NT2/D1 (cell line): ENCODE results near the gene POU3F1.

Experiments
- DNase-seq: peaks from one replicate; pipeline ENCODE4 v3.0.0-alpha.2; 2011; ENCODE audit warnings: low read depth, low spot score
- H3K27me3 ChIP-seq: 2 replicates; pipeline ENCODE4 v1.6.0; 2011; ENCODE audit warnings: mild to moderate bottlenecking; ENCODE audit not compliant: insufficient read length, insufficient read depth
- H3K36me3 ChIP-seq: 2 replicates; pipeline ENCODE4 v1.6.1; 2011; ENCODE audit warnings: mild to moderate bottlenecking, low read length, mixed read lengths; ENCODE audit not compliant: insufficient read depth, insufficient read length
- H3K4me1 ChIP-seq: 2 replicates; pipeline ENCODE4 v1.5.1; 2011; ENCODE audit not compliant: insufficient read depth, insufficient read length
- H3K4me3 ChIP-seq: 2 replicates; pipeline ENCODE4 v1.5.1; 2011; ENCODE audit warnings: low read depth; ENCODE audit not compliant: insufficient read length
- H3K9ac ChIP-seq: 2 replicates; pipeline ENCODE4 v1.6.0; 2011; ENCODE audit warnings: low read depth; ENCODE audit not compliant: insufficient read length
- H3K9me3 ChIP-seq: 2 replicates; pipeline ENCODE4 v1.5.1; 2011; ENCODE audit warnings: mild to moderate bottlenecking, low read length; ENCODE audit not compliant: insufficient read depth
- SUZ12 ChIP-seq: IDR thresholded peaks from 2 replicates; pipeline ENCODE4 v1.6.1; 2011; ENCODE audit not compliant: insufficient read length, insufficient read depth; ENCODE audit errors: extremely low read depth
- YY1 ChIP-seq: IDR thresholded peaks from 2 replicates; pipeline ENCODE4 v1.6.1; 2011; ENCODE audit not compliant: insufficient read length, insufficient read depth
- ZNF274 ChIP-seq: IDR thresholded peaks from 2 replicates; pipeline ENCODE4 v1.6.1; 2011; ENCODE audit warnings: mild to moderate bottlenecking, low read depth, low read length

Gene POU3F1

DNA sequence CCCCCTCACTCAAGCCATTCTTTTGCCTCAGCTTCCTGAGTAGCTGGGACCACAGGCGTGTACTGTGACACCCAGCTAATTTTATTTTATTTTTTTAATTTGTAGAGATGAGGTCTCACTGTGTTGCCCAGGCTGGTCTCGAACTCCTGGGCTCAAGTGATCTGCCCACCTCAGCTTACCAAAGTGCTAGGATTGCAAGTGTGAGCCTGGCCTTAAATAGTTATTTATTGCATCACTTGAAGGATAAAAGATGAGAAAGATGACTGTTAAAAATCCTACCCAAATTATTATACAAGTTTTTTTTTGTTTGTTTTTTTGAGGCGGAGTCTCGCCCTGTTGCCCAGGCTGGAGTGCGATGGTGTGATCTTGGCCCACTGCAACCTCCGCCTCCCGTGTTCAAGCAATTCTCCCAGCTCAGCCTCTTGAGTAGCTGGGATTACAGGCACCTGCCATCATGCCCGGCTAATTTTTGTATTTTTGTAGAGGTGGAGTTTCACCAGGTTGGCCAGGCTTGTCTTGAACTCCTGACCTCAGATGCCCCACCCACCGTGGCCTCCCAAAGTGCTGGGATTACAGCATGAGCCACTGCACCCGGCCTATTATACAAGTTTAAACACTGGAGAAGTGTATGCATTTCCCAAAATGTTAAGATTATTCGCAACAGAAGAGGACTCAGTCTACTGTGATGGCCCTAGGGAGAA is 31.7 kb downstream of the POU3F1 start:
- H3K4me1 ChIP-seq: peaks cover 5% of the 10 kb centered on the region
- H3K27me3 ChIP-seq: no peaks in the 10 kb centered on the region
- H3K36me3 ChIP-seq: peaks cover 67% of the 10 kb centered on the region
- 0 out of 2 replicates have a peak, but pooled peaks cover 6% of the 10 kb centered on the region for H3K9me3 ChIP-seq
- TF ChIP-seq YY1 (no peak), SUZ12 (no peak), ZNF274 (no peak)
- no peak overlapping the region for H3K9ac ChIP-seq
- no peak overlapping the region for H3K4me3 ChIP-seq
- DNase-seq: no peak

DNA sequence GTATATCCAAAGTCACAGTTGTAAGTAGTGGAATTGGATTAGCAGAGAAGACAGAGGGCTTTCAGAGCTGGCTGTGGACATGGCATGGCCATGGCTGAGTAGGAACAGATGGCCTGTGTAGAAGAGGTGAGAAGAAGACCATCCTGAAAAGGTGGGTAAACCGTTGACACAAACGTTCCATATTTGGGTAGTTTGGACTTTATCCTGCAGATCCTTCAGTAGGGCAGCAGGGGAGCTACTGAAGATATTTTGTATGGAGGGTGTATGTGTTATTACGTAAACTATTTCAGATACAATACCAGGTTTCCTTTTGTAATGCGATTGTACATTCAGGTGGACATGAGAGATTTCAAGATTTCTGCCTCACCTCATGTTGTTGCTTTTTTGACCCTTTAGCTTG is 32.4 kb downstream of the POU3F1 start:
- TF ChIP-seq SUZ12: no peak
- no peak for TF ChIP-seq YY1
- no peak for TF ChIP-seq ZNF274
- peaks cover 60% of the 10 kb centered on the region for H3K36me3 ChIP-seq
- H3K4me3 ChIP-seq: no peak overlapping the region
- H3K9me3 ChIP-seq: 0 out of 2 replicates have a peak, but pooled peaks cover 6% of the 10 kb centered on the region
- peaks cover 6% of the 10 kb centered on the region for H3K4me1 ChIP-seq
- H3K27me3 ChIP-seq: no peaks in the 10 kb centered on the region
- H3K9ac ChIP-seq: peak overlapping the region; percentile 34
- no peak for DNase-seq

DNA sequence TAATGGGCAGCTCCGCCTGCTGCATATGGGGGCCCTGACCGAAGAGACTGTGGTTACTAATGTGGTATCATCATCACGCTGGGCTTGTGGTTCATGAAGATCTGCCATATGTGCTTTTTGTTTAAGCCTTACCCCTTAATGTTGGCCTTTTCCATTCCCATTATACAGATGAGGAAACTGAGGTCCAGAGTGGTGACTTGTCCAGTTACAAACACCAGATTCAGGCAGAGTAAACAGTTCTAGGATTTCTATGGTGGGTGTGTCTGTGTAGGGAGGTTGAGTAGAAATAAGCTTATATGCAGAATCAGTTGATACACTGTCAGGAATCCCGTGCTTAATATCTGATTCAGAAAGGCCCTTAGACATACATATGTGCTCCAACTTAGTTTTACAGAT is 33.4 kb downstream of the POU3F1 start:
- Histone ChIP-seq H3K27me3 (no peaks in the 10 kb centered on the region), H3K36me3 (peaks cover 50% of the 10 kb centered on the region), H3K4me3 (peak overlapping the region; percentile 92), H3K4me1 (peaks cover 10% of the 10 kb centered on the region), H3K9me3 (0 out of 2 replicates have a peak, but pooled peaks cover 6% of the 10 kb centered on the region), H3K9ac (peak overlapping the region; percentile 97)
- no peak for TF ChIP-seq YY1
- no peak for TF ChIP-seq ZNF274
- TF ChIP-seq SUZ12: no peak
- DNase-seq: no peak

DNA sequence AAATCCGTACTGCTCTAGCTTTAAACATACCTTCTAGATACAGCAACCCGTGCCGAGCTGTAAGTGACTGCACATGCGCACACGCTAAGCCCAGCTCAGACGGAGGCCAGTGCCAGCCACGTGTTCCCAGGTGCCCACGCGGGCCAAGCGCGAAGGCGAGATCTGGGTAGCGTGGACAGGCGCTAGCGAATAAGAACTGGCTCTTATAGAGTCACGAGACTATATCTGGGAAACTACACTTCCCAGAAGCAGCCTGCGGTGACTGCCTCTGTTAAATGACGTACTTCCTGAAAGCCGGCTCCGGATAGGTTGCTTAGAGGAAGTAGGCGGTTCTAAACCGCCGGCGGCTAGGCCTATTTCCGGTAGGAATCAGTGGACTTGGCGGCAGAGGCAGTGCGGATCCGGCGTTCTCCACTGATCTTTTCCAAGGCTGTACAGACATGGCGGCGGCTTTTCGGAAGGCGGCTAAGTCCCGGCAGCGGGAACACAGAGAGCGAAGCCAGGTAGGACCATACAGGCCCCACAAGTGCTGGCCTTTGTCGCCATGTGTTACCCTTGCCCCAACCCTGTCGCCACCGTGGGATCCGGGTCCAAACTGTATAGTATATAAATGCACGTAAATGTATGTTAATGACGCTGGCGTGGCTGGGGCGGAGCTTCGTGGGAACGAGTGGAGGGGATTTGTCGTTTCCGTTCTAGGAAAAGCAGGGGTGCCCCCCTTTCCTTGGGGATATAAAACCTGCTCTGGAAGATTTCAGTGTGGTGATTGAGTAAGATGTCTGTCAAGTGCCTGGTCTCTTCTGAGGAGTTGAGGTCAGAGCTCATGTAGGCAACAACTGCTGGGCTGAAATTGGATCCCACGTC is 34.0 kb downstream of the POU3F1 start, which contains the start of gene UTP11:
Gene UTP11 (plus strand): TSS at position 372 of the 864 bp plus-strand sequence. CDS start 69 bp downstream, at position 441.
- H3K36me3 ChIP-seq: peaks cover 44% of the 10 kb centered on the region
- peak within 1 kb of the TSS; percentile 92 for H3K4me3 ChIP-seq
- H3K4me1 ChIP-seq: peaks cover 10% of the 10 kb centered on the region
- H3K9me3 ChIP-seq: 0 out of 2 replicates have a peak, but pooled peaks cover 6% of the 10 kb centered on the region
- DNase-seq: peak; percentile 99
- peak within 1 kb of the TSS; percentile 97 for H3K9ac ChIP-seq
- H3K27me3 ChIP-seq: no peaks in the 10 kb centered on the region
- TF ChIP-seq ZNF274 (no peak), YY1 (peak; percentile 6), SUZ12 (no peak)

DNA sequence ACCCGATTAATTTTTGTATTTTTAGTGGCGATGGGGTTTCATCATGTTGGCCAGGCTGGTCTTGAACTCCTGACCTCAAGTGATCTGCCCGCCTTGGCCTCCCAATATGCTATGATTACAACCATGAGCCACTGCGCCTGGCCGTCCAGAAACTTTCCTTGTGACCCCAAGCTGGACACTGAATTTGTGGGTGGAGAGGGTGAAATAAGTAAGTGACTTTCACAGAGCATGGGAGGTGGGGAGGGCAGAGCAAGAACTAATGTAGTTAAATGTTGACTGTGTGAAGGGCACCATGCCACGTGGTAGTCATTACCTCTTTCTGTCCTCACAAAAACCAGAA is 36.8 kb downstream of the POU3F1 start:
- TF ChIP-seq ZNF274: no peak
- no peak for TF ChIP-seq YY1
- no peak for TF ChIP-seq SUZ12
- no peaks in the 10 kb centered on the region for H3K27me3 ChIP-seq
- H3K4me3 ChIP-seq: no peak overlapping the region
- peaks cover 20% of the 10 kb centered on the region for H3K4me1 ChIP-seq
- no peak for DNase-seq
- peaks cover 17% of the 10 kb centered on the region for H3K36me3 ChIP-seq
- 0 out of 2 replicates have a peak, but pooled peaks cover 6% of the 10 kb centered on the region for H3K9me3 ChIP-seq
- H3K9ac ChIP-seq: no peak overlapping the region

DNA sequence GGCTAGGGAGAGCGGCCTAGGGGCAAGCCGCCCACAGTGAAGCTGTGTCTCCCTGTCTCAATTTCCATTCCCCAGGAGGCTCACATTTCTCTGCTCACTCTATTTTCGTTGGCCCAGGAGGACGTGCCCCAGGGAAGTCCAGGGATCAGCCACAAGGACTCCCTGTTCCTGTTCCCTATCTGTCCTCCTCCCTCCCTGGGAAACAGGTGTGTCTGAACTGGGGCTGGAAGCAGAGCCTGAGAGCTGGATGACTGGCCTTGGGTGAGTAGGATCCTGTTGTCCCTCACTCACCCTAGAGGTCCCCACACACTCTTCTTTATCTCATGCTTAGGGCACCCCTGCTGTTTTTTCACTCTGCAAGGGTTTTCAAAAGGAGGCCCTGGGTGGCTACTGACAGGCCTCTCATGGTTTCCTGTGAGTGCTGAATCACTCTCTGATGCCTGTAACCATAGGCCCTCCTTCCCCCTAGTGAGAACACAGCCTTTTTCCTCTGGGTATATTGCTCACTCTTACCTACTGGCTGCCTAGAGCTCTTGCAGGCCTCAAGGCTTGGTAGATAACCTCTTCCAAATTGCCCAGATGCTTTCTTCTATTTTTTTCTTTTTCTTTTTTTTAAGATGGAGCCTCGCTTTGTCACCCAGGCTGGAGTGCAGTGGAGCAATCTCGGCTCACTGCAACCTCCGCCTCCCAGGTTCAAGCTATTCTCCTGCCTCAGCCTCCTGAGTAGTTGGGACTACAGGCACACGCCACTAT is 37.3 kb downstream of the POU3F1 start:
- Histone ChIP-seq H3K27me3 (no peaks in the 10 kb centered on the region), H3K36me3 (peaks cover 16% of the 10 kb centered on the region), H3K4me3 (no peak overlapping the region), H3K4me1 (peaks cover 26% of the 10 kb centered on the region), H3K9ac (peak overlapping the region; percentile 14), H3K9me3 (0 out of 2 replicates have a peak, but pooled peaks cover 6% of the 10 kb centered on the region)
- no peak for DNase-seq
- TF ChIP-seq YY1 (no peak), SUZ12 (no peak), ZNF274 (no peak)
